Middle frontal gyrus (tissue), 1 donor: ENCODE data around the gene SEMA4F.
"Not testable (repeated sequence)": the region's sequence is repeated elsewhere in the genome, so short reads cannot be mapped to it uniquely, and the experiment has no call there.

Experiments used
- DNase-seq: peaks from one replicate; pipeline ENCODE4 v3.0.0-alpha.2; 2015; ENCODE audit warnings: low spot score; ENCODE audit errors: extremely low spot score

SEMA4F gene, protein sequence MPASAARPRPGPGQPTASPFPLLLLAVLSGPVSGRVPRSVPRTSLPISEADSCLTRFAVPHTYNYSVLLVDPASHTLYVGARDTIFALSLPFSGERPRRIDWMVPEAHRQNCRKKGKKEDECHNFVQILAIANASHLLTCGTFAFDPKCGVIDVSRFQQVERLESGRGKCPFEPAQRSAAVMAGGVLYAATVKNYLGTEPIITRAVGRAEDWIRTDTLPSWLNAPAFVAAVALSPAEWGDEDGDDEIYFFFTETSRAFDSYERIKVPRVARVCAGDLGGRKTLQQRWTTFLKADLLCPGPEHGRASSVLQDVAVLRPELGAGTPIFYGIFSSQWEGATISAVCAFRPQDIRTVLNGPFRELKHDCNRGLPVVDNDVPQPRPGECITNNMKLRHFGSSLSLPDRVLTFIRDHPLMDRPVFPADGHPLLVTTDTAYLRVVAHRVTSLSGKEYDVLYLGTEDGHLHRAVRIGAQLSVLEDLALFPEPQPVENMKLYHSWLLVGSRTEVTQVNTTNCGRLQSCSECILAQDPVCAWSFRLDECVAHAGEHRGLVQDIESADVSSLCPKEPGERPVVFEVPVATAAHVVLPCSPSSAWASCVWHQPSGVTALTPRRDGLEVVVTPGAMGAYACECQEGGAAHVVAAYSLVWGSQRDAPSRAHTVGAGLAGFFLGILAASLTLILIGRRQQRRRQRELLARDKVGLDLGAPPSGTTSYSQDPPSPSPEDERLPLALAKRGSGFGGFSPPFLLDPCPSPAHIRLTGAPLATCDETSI

DNA sequence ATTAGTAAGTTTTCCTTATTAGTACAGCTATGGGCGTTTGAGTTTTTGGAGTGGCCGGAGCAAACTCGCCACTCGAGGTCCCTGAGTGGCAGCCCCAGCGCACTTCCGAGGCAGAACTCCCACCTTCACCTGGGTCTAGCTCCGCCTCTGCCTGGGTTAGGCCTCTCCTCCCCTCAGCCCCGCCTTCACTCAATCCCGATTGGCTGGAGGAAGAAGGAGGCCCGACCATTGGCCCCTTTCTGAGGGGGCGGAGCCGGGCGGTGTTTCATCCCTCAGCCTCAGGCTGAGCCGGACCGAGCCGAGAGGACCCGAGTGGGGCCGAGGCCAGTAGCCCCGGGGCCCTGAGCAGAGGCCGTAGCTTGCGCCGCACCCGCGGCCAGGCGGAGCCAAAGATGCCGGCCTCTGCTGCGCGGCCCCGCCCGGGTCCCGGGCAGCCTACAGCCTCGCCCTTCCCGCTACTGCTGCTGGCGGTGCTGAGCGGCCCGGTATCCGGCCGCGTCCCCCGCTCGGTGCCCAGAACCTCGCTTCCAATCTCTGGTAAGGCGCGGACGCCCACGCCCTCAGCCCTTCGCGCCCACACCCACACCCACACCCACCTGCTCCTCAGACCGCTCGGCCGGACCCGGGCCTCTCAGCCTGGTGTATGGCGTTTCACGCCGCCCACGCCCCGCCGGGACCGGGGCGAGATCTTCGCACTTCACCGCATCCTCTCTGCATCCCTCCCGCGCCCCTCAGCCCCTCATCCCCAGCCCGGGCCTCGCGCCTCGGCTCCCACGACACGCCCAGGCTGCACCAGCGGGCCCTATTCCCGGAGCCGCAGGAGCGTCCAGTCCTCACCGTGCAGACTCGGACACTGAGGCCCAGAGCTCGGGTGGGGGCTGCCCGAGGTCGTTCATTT, at the start of gene SEMA4F:
SEMA4F (plus strand) TSS at position 263 of the 898 bp plus-strand sequence; CDS start at position 393, 130 bp downstream.
- peak; percentile 92 for DNase-seq

DNA sequence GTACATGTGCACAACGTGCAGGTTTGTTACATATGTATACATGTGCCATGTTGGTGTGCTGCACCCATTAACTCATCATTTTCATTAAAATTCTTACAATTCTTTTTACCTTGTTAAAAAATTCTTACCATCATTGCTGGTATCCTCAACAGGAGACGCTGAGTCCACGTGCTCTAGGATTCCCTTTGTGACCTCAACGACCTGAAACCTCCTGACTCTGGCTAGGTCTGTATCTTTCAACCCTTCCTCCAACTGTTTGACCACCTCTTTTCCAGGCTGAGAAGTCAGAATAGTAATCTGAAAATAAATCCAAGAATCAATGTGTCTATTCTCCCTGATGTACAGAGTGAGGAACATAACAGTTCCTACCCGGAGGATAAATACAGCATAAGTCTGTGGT, 47.1 kb upstream of the SEMA4F start:
- DNase-seq: no peak

DNA sequence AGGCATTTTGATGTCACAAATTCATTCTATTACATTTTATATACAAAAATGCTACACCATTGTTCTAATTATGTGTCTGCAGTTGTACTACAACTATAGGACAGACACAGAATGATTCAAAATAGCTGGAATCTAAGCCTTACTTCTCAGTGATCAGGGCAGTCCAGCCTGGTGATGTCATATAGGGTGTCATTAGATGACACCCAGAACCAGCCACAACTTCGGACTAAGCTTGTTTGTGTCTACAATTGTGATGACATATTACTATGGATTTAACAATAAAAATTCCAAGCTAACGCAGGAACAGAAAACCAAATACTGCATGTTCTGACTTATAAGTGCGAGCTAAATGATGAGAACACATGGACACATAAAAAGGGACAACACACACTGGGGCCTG, 36.9 kb upstream of the SEMA4F start:
- no peak for DNase-seq

DNA sequence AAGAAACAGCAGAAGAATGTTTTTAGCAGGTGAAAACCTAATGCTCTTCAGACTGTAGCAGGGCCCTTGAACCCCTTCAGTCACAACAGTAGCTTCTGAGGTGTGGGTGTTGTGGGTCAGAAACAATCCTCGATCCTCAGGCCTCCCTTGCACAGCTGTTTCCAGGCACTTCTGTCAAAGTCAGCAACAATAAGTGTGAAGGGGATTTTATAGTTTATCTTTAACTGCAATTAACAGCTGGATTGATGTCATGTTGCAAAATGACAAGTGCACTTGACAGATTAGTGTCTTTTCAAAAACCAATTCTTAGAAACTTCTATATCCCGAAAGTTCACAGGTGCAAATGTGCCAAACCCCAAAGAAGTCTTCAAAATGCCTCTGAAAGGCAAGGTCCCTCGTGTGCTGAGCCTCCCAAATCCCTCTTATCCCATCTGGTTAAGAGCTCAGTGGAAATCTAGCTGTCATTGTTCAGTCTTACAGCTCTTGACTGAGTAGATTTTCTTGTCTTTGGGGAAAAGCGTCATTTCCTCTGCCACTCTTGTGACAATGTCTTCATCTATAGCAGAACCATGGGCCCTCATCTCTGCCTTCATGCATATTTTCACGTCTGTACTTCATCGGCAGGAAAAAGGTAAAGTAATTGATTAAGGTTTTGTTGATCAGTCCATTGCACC, 35.5 kb upstream of the SEMA4F start:
- no peak for DNase-seq

DNA sequence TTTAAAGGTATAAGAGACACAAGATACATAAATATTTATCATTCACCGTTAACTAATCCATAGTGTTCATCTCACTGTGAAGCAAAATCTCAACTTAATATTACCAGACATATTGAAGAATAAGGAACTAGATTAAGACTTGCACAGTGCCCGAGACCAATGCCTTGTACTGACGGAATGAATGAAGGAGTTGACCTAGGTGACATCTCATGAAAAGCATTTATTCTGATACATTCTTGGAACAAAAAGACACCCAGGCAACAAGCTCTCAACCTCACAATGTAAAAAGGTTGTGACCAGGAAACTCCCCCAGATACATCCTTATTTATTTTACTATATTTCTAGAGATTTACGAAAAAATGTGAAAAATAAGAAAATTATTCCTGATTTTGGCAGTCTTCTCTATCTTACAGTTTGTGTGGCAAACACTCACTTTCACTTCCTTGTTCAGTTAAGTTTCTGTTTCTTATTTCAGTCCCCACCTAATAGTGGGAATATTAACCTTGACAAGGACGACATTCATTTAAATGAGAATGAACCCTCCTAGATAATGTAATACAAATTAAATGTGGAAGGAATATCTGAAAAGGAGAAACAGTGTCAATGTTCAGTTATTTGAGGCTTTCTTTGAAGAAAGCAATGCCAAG, 34.3 kb upstream of the SEMA4F start:
- no peak for DNase-seq

DNA sequence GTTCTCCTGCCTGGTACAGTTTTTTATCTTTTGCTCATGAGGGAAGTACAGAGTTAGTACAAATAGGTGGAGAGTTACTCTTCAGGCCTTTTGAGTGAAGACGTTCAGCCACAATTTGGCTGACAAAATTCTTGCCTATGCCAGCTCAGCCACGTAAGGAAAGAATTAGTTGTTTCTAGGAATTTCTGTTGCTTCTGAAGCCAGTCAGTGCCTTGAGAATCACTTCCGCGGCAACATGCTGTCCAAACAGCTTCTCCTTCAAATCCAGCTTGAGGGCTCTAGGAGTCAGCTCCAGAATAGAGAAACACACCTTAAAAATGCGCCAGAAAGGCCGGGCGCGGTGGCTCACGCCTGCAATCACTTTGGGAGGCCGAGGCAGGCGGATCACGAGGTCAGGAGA, 33.4 kb upstream of the SEMA4F start:
- no peak for DNase-seq

DNA sequence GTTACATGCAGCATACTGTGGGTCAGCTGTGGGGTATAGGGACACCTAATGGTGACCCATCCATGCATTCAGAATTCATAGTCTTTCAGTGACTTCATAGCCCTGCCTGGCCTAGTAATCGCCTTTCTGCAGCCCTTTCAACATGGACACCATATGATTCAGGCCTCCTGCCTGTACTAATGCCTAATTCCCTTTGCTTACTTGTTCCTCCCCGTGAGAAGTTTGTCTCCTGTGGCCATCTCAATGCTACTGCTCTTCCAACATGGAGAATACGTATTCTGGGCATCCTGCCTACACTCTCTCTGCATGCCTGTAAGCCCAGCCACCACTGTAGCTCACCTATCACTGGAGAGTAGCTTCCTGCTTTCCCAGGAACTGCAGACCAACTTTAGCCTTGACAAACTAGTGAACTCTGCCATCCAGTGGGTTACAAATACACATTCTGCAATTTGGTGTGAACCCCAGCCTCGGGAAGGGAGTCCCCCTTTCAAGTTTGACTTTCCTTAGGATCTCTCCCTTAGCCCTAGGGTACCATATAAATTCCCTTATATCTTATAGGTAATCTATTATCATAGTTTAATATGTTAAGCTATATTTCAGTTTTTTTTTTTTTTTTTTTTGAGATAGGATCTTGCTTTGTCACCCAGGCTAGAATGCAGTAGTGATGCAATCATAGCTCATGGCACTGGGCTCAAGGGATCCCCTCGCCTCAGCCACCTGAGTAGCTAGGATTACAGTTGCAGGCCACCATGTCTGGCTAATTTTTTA, 28.2 kb upstream of the SEMA4F start:
- DNase-seq: no peak

DNA sequence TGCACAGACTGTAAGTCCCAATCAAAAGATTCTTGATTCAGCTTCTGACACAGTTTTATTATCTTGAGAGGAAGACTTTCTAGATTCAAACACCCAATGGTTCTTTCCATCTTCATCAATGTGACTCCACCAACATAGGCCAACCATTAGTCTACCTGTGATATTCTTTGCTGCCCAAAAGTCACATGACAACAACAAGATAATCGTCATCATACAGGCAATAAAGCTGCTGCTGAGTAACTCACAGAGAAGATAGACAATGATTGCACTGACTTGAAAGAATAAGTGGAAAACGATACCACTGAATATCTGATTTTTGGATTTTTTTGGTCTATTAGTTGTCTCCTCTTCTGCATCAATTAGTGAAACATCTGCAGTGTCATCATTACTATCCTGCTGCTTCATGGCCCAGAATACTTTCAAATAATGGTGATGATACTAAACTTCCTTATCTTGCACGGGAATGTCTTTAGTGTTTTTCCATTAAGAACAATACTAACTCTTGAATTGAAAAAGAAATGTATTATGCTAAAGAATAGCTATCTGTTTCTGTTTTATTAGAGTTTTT, 25.4 kb upstream of the SEMA4F start:
- DNase-seq: no peak

DNA sequence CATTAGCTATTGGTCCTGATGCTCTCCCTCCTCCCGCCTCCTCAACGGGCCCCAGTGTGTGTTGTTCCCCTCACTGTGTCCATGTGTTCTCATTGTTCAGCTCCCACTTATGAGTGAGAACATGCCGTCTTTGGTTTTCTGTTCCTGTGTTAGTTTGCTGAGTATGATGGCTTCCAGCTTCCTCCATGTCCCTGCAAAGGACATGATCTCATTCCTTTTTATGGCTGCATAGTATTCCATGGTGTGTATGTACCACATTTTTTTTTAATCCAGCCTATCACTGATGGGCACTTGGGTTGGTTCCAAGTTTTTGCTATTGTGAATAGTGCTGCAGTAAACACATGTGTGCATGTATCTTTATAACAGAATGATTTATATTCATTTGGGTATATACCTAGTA, 23.6 kb upstream of the SEMA4F start:
- not testable (repeated sequence) for DNase-seq

DNA sequence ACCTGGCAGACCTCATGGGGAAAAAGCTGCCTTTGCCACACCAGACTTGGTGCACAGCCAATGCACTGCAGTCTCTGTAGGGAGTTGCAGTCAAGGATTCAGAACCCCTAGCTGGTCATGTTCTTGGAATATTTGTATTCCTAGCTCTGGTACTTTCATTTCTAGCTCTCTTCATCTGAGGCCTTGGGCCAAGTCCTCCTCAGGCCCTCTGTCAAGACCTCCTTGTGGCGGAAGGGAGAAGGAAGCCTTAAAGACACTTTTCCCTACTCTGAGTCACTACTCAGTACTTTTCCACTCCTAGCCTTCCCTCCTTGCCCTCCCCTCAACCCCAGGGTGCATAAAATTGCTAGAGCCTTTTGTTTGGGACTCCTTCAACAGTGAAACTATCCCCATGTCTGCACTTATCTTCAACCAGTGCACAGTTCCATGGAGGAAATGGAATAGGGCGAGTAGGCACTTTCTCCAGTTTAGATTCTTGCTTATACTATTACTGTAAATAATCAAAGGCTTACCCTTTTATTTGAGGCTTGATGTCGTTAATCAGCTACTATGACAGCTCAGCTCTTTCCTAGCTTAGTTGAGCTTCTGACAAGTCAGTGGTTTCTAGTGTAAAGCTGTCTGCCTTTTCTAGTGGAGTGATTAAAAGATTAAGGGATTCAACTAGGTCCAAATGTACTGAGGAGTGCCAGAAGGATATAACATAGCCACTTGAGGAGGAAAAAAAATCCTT, 21.7 kb upstream of the SEMA4F start:
- no peak for DNase-seq

DNA sequence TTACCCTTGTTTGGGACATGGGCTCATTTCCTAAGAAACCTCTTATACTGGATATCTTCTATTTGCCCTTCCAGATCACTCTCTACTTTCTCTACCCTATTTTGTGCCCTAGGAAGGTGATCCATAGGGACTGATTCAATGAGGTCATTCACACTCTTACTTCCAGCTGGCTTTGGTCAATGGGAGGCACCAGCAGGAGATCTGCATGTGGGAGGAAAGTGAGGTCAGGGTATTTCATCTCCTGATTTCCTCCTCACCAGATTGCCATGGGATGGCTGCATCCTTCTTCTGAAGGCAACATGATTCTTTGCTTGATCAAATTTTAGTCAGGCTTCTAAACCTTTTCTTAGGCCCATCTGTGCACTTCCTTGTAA, 21.1 kb upstream of the SEMA4F start:
- DNase-seq: no peak

DNA sequence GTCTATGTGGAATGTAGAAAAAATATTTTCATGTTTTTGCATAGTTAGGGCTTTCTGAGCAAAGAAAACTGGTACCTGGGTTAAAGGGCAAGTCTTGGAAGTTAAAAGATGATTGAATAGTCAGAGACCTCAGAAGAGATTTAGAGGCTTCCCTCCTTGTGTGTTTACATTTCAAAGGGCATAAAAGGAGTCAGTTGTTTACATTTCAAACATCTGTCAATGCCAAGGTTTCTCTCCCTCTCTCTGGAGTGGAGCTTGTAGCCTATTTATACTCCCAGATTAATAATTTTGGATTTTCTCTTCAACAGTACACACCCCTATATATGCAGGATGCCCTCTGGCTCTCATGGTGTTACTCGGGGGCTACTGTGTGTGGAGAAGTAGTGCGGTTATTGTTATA, 14.5 kb upstream of the SEMA4F start:
- DNase-seq: no peak

DNA sequence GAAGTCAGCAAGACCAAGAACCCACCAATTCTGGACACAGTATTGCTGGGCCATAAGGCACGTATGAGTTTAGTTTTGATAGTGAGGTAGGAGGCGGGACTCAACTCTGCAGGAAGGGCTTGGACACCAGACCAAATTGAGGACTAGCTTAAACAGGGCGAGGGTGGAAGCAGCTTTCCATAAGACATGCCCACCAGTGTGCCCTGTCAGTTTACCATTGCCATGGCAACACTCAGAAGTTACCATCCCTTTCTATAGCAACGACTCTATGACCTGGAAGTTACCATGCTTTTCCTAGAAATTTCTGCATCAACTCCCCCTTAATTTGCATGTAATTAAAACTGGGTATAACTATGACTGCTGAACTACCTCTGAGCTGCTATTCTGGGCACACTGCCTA, 8.7 kb upstream of the SEMA4F start:
- DNase-seq: no peak

DNA sequence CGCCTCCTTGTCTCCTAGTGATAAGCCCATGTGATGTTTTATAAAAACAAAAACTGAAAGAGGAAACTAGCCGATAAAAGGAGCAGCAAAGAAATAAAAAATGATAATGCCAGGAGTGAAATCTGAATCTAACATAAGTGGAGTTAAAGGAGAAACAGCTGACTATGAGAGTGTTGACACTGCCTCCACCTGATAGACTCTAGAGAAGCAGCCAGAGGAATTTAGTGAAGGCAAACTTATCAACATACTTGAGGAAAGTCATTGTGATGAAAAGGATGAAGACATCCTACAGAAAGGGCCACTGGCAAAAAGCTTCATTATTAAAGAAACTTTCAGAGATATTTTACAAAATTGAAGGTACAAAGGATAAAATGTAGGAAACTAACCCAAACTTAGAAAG, 7.8 kb upstream of the SEMA4F start:
- no peak for DNase-seq

DNA sequence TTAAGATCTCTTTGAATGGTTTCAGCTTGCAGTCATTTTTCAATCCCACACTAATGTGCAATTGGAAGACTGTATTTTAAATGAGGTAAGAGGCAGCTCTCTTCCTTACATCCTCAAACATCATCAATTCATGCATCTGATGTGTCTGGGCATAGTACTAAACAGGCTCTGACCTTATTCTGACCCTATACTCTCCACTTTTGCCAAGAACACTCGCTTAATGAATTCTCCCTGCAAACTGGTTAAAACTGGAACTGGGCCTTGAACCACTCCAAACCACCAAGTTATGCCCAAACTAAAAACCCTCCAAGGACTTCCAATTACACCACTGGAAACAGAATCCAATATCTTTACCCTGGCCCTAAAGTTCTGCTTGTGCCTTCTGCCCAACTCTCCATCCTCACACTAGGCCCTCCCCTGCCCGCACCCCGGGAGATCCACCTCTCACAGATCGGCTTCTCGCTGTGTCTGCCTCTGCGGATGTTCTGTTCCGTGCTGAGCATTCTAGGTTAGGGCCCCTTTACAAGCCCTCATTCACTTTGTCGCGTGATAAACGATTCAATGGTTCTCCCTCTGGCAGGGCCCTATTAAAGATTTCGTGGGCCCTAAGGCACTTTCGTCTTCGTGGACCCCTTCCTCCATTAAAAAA, 7.1 kb upstream of the SEMA4F start:
- no peak for DNase-seq

DNA sequence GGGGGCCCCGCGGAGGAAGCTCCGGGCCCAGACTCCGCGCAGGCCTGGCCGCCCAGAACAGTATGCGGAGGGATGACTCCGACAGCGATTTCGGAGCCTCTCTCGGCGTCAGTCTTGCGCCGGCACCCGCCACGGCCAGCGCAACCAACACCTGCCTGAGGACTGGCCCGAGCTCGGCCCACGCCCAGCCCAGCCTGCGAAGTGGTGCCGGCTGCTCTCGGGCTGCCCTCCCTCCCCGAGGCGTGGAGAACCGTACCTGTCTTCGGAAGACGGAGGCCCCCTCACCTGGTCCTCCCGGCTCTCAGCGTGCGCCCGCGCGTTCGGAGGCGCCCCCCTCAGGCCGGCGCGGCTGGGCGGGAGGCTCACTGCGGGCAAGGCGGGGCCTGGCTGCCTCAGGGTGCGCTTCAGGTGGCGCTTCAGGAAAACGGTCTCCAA, 6.0 kb upstream of the SEMA4F start, which contains the start of gene M1AP:
M1AP (minus strand) TSS at position 322 of the 435 bp plus-strand sequence. CDS start 8,055 bp downstream, outside the sequence.
- DNase-seq: no peak

DNA sequence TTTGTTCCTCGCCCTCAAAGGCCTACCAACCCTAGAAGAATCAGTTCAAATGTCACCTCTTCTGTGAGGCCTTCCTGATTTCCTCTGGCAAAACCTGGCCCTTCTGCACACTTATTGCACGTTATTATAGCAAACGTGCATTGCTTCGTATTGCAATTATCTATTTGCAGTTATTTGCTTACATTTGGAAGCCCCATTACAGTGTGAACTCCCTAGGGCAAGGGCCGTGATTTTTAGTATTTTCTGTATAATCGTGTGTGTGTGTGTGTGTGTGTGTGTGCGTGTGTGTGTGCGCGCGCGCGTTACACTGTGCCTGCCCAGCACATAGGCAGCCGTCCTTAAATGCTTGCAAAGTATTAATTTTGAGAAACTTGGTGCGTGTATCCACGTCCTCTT, 460 bp upstream of the SEMA4F start:
- no peak for DNase-seq

DNA sequence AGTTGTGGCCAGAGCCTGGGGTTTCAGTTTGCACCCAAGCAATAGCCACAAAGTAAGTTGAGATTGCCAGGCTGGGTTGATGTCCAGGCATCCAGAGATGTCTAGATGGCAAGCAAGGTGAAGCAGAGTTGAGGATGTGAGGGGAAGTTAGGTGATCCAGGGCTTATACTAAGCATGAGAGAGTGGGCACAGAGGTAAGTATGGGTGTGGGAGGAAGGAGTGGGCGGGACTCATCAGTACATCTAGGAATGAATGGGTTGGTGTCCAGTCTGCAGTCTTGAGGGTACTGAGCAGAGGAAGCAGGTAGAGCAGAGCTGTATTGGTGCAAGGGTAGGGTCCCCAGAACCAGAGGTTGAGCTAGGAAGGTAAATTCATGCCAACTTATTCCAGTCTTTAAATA, 1.5 kb downstream of the SEMA4F start:
- DNase-seq: no peak
